ENCODE data around the gene C10orf90.

DNA sequence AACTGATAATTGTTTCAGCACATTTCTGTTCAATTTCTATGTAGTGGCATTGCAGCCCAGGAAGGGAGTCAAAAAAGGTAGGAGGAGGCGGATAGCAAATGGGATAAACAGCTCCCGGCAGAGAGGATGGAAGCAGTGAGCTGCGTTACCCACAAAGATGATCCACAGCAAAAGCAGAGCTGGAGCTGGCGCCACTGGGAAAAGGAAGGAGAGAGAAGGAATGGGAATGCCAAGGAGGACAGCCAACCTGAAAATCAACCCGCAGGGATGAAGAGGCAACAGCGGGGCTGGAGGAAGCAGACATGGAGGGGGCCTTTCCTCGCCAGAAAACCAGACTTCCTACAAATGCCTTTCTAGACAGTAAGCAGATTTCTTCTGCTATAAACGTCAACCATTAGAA lies 199.5 kb downstream of the C10orf90 start:
- TF ChIP-seq CTCF (IDR thresholded peaks at IDR 0.05) (no peak), ZFX (IDR thresholded peaks at IDR 0.05; ENCODE audit: borderline replicate concordance) (no peak)

All from 22Rv1 (cell line).